HG03460 (cell line): ENCODE data around the gene CACNA2D1.

Source experiments
- ATAC-seq: cut with Tn5 transposase; IDR thresholded peaks from one replicate; pipeline ENCODE4 v1.9.1; 2021; ENCODE audit not compliant: unreplicated experiment

The CACNA2D1 gene

DNA sequence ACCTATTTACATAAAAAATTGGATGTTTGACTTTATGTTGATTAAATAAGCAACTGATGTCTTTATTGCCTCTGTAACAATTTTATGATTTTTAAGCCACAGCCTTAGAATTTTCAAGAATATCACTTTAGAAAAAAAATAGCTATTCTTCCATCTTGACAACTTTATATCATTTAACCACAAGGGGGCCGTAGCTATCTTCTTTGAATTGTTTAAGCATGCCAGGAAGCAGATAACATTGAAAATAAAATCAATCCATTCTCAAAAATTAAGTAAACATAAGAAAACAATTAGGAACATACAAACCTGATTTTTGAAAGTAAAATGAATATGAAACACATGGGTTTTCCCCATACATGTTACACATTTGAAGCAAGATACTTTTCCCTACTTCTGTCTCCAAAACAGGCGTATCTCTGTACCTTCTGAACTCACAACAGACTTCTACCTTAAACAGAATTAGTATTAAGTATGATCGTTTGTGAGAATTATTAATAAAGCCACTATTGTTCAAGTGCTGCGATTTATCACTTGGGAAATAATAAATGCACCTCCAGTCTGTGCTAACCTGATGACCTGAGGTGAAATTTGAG lies 209.0 kb downstream of the CACNA2D1 start:
- no peak for ATAC-seq

DNA sequence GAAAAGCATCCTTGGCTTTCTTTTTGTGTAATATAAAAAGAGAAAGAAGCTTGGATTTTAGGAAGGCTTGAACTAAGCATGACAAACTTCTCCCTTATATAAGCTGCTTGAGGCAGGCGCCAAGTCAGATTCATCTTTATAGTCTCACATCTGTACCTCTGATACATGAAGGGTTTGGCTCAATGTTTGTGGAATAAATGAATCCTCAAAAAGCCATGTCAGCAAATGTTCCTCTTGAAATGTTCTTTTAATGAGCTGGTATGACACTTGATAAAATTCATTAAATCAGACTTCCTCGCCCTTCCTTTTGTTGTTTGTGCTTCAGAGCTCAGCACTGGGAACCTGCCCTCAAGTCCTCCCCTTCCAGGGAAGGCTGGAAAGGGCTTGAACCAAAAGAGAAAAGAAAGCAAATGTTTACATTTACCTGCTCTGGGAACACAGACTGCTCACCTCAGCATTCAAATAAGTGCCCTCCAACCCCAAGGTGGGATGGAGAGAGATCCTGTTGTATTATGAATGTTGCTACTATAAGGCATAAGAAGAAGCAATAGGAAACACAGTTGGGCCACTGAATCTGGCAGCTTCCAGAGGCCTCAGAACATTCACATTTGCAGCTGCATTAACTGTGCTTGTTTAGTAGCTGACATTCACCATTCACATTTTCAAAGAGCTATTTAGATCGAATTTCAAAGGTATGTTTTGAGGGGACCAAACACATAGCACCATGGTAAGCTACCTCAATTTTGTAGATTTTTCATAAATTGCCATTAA lies 212.6 kb downstream of the CACNA2D1 start:
- ATAC-seq, result no peak

DNA sequence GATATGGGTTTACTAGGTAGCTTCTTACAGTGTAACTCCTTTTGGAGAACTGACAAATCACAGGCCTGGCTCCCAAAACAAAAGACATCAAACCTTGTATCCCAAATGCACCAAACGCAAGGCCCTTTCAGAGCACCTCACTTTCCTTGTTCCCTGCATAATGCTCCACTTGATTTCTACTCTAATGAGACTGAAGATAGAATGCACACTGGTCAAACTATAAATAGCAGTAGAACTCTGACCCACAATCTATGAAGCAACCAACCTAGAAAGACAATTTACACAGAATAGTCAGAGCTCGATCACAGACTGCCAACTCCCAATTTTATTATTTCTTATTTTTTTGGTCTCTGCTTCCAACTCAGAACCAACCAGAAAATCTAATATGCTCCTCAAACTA lies 214.4 kb downstream of the CACNA2D1 start:
- ATAC-seq, result no peak

DNA sequence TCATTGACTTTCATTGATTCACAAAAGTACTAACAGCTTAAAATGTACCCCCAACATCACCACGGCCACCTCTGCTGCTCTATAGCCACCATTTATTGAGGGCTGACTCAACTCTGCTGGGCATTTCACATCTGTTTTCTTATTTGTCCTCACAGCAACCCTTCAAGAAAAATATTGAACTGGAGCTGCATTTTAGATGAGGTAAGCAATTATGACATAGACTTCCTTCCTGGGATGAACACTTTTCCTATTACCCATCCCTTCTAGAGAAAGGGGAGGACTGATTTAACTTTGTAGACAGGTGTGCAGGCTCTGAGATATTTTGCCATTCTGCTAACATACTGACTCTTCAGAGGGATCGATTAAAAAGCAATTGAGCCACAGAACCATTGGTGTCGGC lies 217.4 kb downstream of the CACNA2D1 start:
- ATAC-seq, result no peak

DNA sequence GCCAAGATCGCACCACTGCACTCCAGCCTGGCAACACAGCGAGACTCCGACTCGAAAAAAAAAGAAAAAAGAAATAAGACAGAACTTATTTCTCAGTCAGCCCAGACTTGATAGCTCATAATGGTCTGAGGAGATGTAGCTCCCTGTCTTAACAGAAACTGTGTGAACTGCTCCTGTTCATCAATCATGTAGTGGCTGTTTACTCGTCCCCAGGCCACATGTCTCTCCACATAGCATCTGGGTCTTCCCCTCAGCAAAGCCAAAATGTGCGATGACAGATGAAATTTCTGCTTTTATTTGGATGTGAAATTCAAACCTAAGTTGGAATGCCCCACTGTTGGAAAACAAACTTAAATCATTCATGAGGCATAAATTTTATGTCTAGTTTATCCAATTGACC lies 219.0 kb downstream of the CACNA2D1 start:
- no peak for ATAC-seq

DNA sequence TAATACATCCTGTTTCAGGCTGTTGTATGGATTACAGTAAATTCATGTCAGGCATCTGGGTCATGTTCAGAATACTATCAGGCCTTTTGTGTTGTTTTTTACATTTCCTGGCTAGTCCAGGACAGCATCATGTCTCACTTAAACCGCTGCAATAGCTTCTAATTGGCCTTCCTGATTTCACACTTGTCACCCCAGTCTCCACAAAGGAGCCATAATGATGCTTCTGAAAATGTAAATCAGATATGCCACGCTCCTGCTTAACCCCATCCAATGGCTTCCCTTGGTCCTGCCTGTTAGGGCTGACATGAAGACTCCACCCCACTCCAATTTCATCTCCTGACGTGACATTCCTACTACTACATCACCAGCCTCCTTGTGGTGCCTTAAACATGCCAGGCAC lies 220.0 kb downstream of the CACNA2D1 start:
- ATAC-seq, result no peak

DNA sequence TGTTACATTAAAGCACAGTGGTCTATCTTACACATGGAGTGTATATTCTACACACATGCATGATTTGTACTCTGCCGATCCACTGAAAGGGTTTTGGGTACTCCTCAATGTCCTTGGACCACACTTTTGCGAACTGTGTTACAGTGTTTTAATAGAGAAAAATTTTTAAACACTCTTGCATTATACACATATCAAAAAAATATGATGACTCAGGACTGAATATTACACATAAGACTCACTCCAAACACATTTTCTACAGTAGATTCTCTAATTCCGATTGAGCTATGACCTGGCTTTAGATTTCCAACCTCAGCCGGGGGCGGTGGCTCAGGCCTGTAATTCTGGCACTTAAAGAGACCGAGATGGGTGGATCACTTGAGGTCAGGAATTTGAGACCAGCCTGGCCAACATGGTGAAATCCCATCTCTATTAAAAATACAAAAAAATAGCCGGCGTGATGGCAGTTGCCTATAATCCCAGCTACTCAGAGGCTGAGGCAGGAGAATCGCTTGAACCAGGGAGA lies 222.4 kb downstream of the CACNA2D1 start:
- ATAC-seq, result no peak

DNA sequence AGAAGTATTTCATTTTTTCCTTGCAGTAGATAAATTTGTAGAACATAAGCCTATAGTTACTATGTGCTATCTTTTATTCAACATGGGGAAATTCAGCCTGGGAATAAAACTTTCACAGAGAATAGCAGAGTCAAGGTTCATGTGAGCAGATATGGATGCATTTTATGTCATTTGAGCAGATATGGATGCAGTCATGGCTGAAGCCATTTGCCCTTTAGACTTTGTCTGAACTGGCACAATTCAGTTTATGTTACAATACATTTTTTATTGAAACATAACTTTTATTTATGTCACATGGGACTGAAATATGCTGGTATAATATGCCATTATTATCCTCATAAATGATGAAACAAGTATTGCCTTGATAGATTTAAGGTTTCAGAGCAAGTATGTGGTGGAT lies 231.1 kb downstream of the CACNA2D1 start:
- no peak for ATAC-seq

DNA sequence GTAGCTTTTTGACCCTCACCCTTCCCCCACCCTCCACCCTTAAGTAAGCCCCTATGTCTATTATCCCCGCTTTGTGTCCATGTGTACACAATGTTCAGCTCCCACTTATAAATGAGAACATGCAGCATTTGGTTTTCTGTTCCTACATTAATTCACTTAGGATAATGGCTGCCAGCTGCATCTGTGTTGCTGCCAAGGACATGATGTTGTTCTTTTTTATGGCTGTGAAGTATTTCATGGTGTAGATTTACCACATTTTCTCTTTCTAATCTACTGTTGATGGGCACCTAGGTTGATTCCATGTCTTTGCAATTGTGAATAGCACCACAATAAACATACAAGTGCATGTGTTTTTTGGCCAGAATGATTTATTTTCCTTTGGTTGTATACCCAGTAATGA lies 232.2 kb downstream of the CACNA2D1 start:
- no peak for ATAC-seq

DNA sequence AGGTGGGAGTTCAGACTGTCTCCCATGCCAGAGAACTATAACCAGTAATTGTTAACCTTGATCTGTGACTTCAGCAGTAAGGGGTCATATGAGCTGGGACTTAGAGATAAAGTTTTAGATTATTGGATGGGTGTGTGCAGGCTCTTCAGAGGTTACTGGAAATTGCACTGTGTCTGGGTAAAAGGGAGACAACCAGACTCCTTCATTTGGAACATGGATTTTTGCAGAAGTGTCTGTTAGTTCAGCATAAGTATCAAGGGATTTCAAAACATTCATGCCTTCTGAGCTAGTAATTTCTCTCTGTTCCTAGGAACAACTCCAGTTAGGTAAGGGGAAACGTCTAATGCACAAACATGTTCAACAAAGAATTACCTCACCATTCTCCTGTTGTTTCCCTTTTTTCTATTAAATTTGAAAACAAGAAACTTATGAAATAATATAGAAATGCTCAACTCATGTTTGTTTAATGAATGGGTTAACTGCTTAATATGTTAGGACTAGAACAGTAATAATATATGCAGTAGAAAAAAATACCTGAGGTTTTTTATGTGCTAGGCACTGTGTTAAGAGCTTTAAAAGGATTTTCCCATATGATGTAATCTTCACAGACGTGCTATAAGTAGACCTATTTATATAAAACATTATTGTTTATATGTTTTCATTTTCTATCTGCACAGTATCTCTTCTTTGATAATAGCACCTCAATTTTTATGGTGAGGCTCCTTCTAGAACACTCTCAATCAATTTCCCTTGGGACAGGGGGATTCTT lies 233.0 kb downstream of the CACNA2D1 start:
- ATAC-seq, result no peak

DNA sequence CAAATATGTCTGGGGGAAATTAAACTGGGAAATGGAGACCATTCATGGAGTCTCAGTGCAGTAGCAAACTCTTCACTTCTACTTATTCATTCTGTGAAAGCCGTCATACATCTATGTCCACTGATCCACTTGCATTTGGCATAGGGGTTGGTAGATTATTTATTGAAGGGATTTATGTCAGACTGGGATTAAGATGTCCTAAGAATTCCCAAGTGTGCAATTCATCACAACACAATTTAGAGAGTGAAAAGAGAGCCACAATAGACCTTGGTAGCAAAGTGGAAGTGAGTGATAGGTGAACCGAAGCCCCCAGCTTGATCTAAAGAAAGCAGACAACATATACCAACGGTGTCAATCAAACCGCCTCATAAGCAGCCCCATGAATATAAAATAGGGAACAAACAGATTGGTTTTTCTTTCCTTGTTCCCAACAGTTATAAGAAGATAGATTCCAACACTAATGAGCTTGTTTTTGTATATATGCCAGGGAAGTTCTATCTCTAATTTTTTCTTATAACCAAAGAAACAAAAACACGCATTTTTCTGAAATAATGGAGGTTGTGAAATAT lies 234.3 kb downstream of the CACNA2D1 start:
- ATAC-seq, result no peak

DNA sequence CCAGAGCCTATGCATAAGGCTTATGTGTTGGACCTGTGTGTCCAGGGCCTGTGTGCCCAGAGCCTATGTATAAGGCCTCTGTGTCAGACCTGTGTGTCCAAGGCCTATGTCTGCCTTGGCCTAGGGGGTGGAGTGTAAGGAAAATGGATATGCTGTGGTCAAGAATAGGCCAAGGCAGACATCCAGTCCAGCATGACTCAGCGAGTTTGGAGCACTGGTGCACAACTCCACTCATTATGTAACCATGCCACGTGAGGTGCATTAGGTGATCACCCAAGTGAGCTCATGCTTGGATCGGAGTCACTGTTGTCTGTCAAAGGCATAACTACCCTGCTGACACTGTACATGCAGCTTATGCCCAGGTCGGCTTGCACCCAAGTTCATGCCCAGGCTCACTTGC lies 238.9 kb downstream of the CACNA2D1 start:
- ATAC-seq, result no peak

DNA sequence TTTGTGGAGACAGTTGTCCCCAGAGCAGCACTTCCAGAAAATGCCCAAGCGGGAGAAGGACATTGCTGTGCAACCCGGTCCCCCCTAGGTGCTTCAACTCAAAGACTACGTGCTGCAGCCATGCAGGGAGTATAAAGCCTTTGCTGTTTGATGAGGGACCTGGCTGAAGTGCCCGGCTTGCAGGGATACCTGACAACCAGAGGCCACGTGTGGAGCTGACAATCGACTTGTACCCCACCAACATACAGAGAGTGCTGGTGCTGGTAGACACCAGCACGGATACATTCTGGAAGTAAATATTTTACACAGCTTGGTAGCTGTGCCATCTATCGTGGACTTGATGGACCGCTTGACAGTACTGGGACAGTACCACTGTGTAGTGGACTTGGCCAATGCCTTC lies 240.6 kb downstream of the CACNA2D1 start:
- ATAC-seq, result no peak

DNA sequence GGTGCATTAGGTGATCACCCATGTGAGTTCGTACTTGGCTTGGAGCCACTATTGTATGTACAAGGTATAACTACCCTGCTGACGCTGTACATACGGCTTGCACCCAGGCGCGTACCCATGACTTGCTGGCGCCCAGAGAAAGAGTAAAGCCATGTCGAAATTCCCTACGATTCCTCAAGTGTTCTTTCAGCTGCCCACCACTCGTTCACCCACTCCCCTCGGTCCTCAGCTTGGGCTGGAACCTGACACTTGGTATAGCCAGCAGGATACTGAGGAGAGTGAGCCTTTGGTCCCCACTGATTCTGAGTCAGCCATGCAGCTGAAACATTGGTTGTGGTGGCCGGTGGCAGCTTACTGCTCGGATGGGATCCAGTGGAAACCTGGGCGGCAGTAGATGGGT lies 241.5 kb downstream of the CACNA2D1 start:
- no peak for ATAC-seq

DNA sequence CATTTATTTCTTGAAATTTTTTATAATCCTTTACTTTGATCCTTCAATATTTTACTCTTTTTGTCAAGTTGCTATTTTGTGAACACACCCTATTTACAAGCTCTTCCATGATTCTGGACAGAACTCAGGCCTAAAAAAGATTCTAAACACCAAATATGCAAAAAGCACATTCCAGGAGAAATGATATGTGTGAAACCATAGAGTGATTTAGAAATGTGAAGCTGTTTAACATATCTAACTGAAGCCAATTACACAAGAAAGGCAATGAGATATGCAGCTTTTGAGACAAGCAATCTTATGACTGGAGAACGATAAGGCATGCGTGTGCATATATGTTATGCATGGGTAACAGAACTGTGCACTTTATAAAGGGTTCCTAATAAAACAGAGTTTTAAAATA lies 243.0 kb downstream of the CACNA2D1 start:
- ATAC-seq, result no peak

DNA sequence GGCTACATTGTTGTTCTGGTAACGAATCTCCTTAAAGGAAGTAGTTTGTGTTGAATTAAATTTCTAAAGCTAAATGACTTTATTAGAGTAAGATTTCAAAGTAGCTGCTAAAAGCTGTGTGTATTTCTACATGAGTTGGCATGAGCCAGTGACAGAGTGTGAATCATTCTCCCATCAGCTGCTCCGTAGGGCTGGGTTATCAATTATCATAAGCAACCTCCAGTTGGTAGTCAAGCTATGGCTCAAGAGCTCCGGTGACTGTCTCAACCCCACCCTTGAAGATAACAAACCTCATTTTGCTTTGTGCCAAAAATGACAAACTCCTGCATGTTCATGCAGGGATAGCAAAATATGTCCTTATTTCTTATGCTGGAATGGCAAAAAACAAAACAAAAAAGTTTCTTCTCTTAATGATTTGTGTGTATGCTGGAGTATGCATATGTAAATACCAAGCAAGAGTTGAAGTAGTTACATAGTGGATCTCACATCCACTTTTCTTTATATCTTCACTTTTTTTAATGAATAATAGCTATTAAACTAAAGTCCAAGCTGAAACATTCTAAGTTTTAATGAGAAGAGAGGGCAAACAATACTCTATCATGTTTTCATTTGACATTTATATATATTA lies 249.4 kb downstream of the CACNA2D1 start:
- ATAC-seq, result no peak

DNA sequence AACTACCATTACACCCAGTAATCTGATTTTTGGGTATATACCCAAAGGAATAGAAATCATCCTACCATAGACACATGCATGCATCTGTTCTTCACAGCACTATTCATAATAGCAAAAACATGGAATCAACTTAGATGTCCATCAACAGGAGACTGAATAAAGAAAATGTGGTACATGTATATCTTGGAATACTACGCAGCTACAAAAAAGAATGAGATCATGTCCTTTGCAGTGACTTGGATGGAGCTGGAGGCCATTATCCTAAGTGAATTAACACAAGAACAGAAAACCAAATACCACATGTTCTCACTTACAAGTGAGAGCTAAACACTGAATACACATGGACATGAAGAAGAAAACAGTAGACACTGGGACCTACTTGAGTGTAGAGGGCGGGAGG lies 254.9 kb downstream of the CACNA2D1 start:
- ATAC-seq, result no peak

DNA sequence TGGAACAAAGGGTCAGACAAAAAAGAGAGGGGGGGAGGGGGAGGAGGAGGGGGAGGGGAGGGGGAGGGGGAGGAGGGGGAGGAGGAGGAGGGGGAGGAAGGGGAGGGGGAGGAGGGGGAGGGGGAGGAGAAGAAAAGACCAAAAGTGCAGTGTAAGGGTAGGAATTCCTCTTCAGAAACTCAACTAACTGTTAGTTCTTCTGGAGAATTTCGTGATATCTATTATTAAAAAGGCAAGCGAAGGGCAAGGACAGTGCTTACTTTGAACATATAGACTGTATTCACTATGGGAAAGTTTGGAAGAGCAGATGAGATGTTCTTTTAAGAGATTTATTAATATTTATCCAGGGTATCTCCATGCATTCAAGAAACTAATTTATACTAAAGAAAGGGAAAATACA lies 258.1 kb downstream of the CACNA2D1 start:
- no peak for ATAC-seq

DNA sequence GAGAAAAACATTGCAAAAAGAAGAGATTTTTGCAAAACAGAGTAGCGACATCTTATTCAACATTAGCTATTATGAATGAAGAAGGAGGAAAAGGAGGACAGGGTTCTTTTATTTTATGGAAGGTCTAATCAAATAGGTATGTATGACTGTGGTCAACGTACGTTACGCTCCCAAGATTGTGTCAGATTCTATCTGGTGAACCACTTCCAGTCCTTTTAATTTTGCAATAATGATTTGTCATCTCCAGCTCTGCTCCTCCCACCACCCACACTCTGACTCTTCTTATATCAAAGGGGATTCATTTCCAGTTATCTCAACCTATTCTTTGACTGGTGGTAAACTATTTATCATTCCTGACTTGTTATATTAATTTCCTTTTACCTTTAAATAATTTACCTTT lies 259.9 kb downstream of the CACNA2D1 start:
- ATAC-seq, result no peak

DNA sequence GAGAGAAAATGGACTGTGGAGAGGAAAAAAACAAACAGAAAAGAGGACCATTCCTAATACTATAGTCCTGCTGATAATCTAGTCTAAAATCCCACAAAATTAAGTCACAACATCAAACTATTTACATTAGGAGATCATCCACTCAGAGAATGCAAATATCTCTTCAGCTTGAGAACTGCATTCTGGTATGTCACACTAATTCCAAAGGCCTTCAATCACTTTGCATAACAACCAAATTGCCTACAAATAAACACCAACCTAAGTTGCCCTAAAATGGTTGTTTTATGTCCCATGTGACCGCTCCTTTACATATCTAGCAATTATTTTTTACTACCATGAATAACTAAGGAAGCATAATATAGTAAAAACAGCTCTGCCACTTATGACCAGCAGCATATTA lies 264.3 kb downstream of the CACNA2D1 start:
- ATAC-seq, result no peak

DNA sequence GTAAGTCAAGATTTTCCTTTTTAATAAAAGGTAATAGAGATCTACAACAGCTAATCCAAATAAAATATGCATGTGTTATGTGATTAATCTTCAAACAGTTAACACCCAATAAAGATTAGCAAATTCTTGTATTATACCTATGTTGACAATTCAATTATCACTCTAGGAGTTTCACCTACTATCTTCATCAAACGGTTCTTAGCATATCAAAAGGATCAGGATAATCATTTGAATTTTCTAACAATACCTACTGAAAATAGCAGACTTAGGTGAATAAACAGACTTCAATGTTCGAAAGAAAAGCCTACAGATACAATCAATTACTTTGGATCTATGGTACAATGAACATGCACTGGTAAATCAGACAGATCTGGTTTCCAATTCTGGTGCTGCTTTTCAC lies 268.3 kb downstream of the CACNA2D1 start:
- no peak for ATAC-seq
